Right atrium auricular region (tissue), 2 donors: ENCODE results near the gene ANKFN1. TPM values are rescaled to one million over a fixed set of nuclear protein-coding genes. Genes with fewer than 3 reads are reported as not detected.

ENCODE experiments used
- DNase-seq: peaks from one replicate; pipeline ENCODE4 v3.0.0-alpha.2; 2019; ENCODE audit warnings: low spot score
- H3K27ac ChIP-seq, 2 donors: fragments of 200-600 bp; sonication (generic); 1 replicate in 1 of 2; 2 replicates in 1 of 2; pipeline ENCODE4 v1.5.1; 2016 to 2019
- H3K27me3 ChIP-seq, 2 donors: fragments of 200-600 bp; sonication (generic); one replicate each; pipeline versions ENCODE4 v1.5.1 to v1.6.0; 2017 to 2019
- H3K36me3 ChIP-seq: fragments of 200-600 bp; sonication (generic); one replicate; pipeline ENCODE4 v1.5.1; 2016
- H3K4me1 ChIP-seq, 2 donors: fragments of 200-600 bp; sonication (generic); one replicate each; pipeline versions ENCODE4 v1.5.1 to v1.6.0; 2017 to 2019
- H3K4me3 ChIP-seq, 2 donors: fragments of 200-600 bp; sonication (generic); 1 replicate in 1 of 2; 2 replicates in 1 of 2; pipeline ENCODE4 v1.5.1; 2017 to 2019; ENCODE audit warnings: mild to moderate bottlenecking in 1 of 2, moderate library complexity in 1 of 2
- H3K9me3 ChIP-seq, 2 donors: fragments of 200-600 bp; sonication (generic); one replicate each; pipeline ENCODE4 v1.5.1; 2019
- total RNA-seq, 2 donors: library from RNA; depleted of rRNA; stranded (reverse); fragments of >200 nt; gene quantifications; one replicate each; pipeline ENCODE4 v1.1.0, GENCODE V29; 2016
- TF ChIP-seq, protein P1 (sequence below), 2 donors: fragments of 200-600 bp; sonication (generic); IDR thresholded peaks; one replicate each; pipeline ENCODE4 v1.5.1; 2019; ENCODE audit warnings: antibody characterized with exemption in 2 of 2

Gene ANKFN1
- total RNA-seq, 2 donors from 2014 or later: 0.67 TPM; not detected in 1

DNA sequence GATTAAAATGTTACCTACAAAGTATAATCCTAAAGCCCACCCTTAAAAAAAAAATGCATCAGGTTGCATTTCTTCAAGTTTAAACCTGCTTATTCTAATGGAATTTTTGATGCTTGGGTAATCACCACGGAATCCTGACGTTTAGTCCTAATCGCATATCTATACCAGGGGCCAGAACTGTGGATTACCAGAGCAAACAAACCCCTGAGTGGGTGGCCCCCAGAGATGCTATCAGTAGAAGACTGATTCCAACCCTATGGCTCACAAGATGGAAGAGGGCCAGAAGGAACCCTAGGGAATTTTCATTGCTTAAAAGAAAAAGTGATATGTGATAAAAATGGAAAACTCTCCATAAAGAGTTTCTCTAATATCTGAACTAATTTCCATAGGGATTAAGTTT, 288.0 kb downstream of the ANKFN1 start:
- no peaks in the 10 kb centered on the region for H3K4me1 ChIP-seq
- H3K36me3 ChIP-seq: no peaks in the 10 kb centered on the region
- no peaks in the 10 kb centered on the region for H3K27me3 ChIP-seq
- DNase-seq: no peak
- TF ChIP-seq, protein P1, sequence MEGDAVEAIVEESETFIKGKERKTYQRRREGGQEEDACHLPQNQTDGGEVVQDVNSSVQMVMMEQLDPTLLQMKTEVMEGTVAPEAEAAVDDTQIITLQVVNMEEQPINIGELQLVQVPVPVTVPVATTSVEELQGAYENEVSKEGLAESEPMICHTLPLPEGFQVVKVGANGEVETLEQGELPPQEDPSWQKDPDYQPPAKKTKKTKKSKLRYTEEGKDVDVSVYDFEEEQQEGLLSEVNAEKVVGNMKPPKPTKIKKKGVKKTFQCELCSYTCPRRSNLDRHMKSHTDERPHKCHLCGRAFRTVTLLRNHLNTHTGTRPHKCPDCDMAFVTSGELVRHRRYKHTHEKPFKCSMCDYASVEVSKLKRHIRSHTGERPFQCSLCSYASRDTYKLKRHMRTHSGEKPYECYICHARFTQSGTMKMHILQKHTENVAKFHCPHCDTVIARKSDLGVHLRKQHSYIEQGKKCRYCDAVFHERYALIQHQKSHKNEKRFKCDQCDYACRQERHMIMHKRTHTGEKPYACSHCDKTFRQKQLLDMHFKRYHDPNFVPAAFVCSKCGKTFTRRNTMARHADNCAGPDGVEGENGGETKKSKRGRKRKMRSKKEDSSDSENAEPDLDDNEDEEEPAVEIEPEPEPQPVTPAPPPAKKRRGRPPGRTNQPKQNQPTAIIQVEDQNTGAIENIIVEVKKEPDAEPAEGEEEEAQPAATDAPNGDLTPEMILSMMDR (IDR thresholded peaks at IDR 0.05): no peak
- no peak overlapping the region for H3K4me3 ChIP-seq
- no peak overlapping the region for H3K27ac ChIP-seq
- no peaks in the 10 kb centered on the region for H3K9me3 ChIP-seq

DNA sequence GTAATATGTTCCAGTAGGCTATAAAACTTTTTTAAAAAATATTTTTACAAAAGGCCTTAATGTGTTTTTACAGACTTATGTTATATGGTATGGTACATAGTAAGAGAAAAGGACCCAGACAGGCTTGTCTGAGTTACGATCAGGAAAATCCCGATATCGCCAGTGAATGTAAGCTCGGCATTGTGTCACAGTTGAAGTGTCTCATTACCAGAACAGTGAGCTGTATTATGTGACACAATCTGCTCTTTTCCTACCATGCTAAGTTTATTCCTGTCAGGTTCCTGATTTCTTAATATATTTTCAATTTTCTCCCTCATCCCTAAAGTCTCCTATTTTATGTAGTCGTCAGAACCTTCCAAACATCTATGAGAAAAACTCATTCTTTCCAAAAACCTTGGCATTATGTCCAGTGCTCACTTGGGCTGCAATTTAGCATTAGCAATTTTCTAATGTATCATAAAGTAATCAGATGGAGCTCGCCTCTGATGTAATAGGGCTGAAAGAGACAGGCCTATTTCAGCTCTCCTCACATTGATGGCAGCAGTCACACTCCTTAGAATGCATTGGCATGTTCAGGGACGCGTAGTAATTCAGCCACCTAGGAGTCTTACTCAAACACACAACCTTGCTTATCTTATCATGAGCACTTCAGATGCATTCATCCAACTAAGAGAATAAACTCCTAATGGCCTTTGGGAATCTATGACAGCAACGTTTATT, 292.6 kb downstream of the ANKFN1 start:
- H3K27ac ChIP-seq: no peak overlapping the region
- TF ChIP-seq, protein P1 (IDR thresholded peaks at IDR 0.05): no peak
- no peaks in the 10 kb centered on the region for H3K4me1 ChIP-seq

DNA sequence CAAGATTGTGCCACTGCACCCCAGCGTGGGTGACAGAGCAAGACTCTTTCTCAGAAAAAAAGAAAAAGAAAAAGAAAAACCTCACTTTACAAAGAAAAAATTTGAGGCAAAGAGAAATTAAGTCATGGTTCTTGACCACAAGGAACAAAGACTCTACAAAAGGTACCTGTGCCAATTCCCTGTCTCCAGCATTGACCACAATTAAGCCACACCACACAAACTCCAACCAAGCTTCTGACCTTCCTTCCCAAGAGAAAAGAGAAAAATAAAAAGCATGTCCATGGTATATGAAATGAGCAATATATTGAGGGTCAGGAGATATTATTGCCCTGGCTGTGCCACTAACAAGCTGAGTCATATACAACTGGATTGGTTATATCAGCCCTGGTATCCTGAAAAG, 293.9 kb downstream of the ANKFN1 start:
- H3K27ac ChIP-seq: no peak overlapping the region
- H3K36me3 ChIP-seq: no peaks in the 10 kb centered on the region
- no peak for DNase-seq
- H3K4me3 ChIP-seq: no peak overlapping the region
- H3K27me3 ChIP-seq: no peaks in the 10 kb centered on the region
- no peaks in the 10 kb centered on the region for H3K9me3 ChIP-seq
- H3K4me1 ChIP-seq: no peaks in the 10 kb centered on the region
- TF ChIP-seq, protein P1 (IDR thresholded peaks at IDR 0.05): no peak

More for the DNA sequence above, 292.6 kb downstream of the ANKFN1 start:
- no peaks in the 10 kb centered on the region for H3K36me3 ChIP-seq
- no peaks in the 10 kb centered on the region for H3K27me3 ChIP-seq
- H3K4me3 ChIP-seq: no peak overlapping the region
- no peaks in the 10 kb centered on the region for H3K9me3 ChIP-seq
- no peak for DNase-seq

DNA sequence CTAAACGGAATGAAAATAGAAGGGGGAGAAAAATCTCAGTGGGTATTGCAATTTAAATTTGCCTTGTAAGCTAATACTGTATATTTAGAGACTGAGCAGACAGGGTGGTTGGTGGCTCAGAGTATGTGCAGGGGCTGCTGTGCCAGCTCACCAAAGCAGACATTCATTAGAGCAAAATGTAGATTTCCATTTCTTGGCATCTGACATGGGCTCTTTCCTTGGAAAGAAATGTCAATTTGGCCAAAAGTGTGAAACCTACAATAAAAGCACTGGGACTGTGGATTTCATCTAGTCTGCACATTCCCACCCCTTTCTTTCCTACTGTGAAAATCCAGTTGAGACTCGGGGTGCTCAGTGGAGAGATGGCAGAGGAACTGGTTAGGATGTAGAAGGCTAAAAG, 295.1 kb downstream of the ANKFN1 start:
- Histone ChIP-seq H3K9me3 (no peaks in the 10 kb centered on the region), H3K27ac (no peak overlapping the region), H3K36me3 (no peaks in the 10 kb centered on the region), H3K4me1 (no peaks in the 10 kb centered on the region), H3K27me3 (no peaks in the 10 kb centered on the region), H3K4me3 (no peak overlapping the region)
- no peak for DNase-seq
- TF ChIP-seq, protein P1 (IDR thresholded peaks at IDR 0.05): no peak

DNA sequence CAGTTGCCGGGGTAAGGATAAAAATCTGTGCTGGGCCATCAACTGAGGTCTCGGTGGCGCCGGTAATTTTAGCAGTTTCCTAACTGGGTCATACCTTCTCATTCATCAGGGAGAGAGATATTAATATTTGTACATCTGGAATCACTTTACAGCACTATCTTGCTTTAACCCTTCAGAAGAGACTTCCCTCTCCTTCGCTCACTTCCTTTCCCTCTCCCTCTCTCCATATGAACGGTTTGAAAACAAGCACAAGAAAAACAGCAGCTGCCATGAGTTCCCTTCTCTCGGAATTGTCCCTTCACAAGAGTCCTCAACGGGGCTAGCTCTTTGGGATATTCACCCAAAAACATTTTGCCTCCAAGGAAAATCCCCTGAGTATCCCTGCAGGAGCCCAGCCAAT, 295.9 kb downstream of the ANKFN1 start:
- H3K27ac ChIP-seq: no peak overlapping the region
- no peak for DNase-seq
- H3K4me1 ChIP-seq: no peaks in the 10 kb centered on the region
- no peaks in the 10 kb centered on the region for H3K36me3 ChIP-seq
- TF ChIP-seq, protein P1 (IDR thresholded peaks at IDR 0.05): no peak
- no peaks in the 10 kb centered on the region for H3K9me3 ChIP-seq
- no peaks in the 10 kb centered on the region for H3K27me3 ChIP-seq
- H3K4me3 ChIP-seq: no peak overlapping the region

DNA sequence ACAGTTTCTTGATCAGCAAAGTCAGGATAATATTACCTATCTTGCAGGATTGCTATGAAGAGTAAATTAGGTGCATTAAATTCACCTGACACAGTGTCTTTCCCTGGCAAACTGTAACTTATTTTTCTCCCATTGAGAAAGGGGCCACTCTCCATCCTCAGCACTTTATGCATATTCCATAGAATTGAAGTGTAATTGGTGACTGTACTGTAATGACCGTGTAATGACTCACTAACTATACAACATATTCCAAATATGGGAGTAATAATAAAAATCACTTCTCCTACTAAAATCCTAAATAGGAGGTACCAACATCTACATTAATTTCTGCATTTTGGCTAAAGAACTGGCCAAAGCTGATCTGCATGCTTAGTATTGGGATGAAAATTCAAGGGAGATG, 298.4 kb downstream of the ANKFN1 start:
- H3K27ac ChIP-seq: no peak overlapping the region
- TF ChIP-seq, protein P1 (IDR thresholded peaks at IDR 0.05): no peak

More for the DNA sequence above, 298.4 kb downstream of the ANKFN1 start:
- Histone ChIP-seq H3K4me3 (no peak overlapping the region), H3K9me3 (no peaks in the 10 kb centered on the region), H3K27me3 (no peaks in the 10 kb centered on the region), H3K36me3 (no peaks in the 10 kb centered on the region), H3K4me1 (no peaks in the 10 kb centered on the region)
- DNase-seq: no peak
